ENCODE measurements around the gene KRTAP12-4. TPM values are rescaled to one million over a fixed set of nuclear protein-coding genes. Genes with fewer than 3 reads are reported as not detected.
"Not testable (repeated sequence)": the region's sequence is repeated elsewhere in the genome, so short reads cannot be mapped to it uniquely, and the experiment has no call there.

KRTAP12-4 gene
- total RNA-seq, 1 experiment from 2014 or later = not detected

DNA sequence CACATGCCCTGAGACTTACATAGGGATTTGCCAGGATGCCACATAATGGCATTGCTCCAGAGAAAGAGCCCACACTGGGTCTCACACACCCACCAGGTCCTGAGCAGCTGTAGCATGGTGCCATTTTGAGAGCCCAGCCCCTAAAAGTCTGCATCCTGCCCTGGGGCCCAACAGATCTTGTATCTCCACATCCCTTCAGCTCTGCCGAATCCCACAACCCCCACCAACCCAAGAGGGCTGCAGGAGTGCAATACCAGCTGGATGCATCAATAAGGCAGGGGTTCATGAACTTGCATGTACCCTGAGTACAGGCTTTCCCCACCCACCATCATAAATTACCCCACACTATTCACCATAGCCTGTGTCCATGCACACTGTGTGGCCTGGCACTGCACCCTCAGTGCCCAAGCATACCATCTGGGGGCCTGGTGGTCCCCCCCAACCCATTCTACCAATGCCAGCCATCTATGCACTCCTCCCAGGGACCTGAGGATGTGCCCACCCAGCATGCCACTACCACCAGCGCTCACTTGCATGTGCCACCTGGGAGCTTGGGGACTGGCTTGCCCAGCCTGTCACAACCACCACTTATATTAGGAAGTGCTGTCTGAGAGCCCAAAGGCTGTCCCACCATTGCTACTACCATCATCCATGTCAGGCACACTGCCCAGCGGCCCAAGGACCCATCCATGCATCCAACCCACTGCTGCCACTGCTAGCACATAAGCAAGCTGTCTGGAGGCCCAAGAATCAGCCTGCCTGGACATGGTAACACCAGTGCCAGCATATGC, 16.4 kb upstream of the KRTAP12-4 start:
- H3K9me3 ChIP-seq = peaks cover 14% of the 10 kb centered on the region; the same call in 1 of the 2 replicates
- no peak overlapping the region for H3K4me3 ChIP-seq
- H3K27me3 ChIP-seq = peaks cover 11% of the 10 kb centered on the region
- DNase-seq = no peak
- no peaks in the 10 kb centered on the region for H3K36me3 ChIP-seq

DNA sequence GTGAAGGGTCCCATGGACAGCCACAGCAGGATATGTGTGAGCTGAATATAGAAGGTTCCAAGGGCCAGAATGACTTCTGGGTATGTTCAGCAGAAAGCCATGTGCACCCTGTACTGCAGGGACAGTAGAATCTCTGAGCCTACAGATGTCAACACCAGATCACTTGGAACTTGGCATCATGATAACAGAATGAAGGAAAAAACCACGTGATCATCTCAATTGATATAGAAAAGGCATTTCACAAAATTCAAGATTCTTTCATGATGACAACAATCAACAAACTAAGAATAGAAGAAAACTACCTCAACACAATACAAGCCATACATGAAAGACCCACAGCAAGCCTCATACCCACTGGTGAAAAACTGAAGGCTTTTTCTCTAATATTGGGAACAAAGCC, 13.2 kb upstream of the KRTAP12-4 start:
- Histone ChIP-seq H3K4me3 (no peak overlapping the region), H3K9me3 (peaks cover 14% of the 10 kb centered on the region; the same call in 1 of the 2 replicates), H3K36me3 (no peaks in the 10 kb centered on the region), H3K27me3 (no peaks in the 10 kb centered on the region; the same call in 1 of the 2 replicates)
- DNase-seq = no peak

DNA sequence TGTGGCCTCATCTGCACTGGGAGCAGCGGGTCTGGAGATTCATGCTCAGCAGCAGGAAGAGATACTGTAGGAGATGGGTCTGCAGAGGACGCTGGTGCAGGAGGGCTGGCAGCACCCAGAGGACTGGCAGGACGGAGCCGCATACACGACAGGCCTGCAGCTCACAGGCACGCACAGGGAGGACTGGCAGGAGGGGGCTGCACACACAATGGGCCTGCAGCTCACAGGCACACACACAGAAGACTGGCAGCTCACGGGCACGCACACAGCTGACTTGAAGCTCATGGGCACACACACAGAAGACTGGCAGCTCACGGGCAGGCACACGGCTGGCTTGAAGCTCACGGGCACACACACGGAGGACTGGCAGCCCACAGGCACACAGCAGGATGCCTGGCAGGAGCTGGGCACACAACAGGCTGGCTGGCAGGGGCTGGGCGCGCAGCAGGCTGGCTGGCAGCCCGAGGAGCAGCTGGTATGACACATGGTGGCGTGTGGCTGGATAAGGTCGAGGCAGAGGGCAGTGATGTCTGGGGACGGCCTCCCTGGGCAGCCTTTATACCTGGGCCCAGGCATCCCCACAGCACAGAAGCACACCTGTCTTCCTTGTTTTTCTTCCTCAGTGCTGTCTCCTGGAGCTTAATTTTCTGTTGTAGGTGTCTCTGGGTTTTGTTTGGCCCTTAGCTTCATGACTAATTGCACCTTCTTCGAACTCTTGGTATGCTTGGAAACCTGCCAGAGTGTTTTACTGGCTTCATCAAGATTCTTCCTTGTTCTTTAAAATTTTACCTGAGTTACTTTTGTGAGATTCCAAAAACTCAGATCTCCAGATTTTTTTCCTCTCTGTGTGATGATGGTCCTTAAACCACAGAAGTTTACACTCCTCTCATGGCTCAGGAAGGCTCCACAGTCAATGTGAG, 12.2 kb upstream of the KRTAP12-4 start, which contains the start of gene KRTAP12-2:
Gene KRTAP12-2 (minus strand): TSS at position 527 of the 920 bp plus-strand sequence. CDS start 41 bp downstream, at position 486.
- Histone ChIP-seq H3K9me3 (peaks cover 11% of the 10 kb centered on the region; the same call in 1 of the 2 replicates), H3K36me3 (no peaks in the 10 kb centered on the region), H3K4me3 (no peak within 1 kb of the TSS), H3K27me3 (no peaks in the 10 kb centered on the region; the same call in 1 of the 2 replicates)
- DNase-seq = peak; percentile 86

DNA sequence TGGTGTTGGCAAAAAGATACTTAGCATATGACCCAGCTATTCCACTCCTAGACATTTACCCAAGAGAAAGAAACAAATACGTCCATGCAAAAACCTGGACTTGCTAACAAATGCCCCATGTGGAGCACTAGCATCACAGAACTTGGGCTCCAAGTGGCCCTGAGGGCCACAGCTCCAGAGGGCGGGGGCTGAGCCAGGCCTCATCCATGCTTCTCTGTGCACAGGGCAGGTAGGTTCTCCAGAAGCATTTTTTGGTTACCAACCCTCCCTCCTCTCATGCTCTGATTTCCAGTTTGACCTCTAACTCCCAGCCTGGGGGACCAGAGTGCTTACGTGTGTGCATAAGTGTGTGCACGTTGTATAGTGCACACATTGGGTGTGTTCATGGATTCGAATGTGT, 10.2 kb upstream of the KRTAP12-4 start:
- H3K4me3 ChIP-seq = no peak overlapping the region
- DNase-seq = no peak
- no peaks in the 10 kb centered on the region for H3K36me3 ChIP-seq
- H3K9me3 ChIP-seq = peaks cover 4% of the 10 kb centered on the region; the same call in 1 of the 2 replicates
- no peaks in the 10 kb centered on the region; the same call in 1 of the 2 replicates for H3K27me3 ChIP-seq

DNA sequence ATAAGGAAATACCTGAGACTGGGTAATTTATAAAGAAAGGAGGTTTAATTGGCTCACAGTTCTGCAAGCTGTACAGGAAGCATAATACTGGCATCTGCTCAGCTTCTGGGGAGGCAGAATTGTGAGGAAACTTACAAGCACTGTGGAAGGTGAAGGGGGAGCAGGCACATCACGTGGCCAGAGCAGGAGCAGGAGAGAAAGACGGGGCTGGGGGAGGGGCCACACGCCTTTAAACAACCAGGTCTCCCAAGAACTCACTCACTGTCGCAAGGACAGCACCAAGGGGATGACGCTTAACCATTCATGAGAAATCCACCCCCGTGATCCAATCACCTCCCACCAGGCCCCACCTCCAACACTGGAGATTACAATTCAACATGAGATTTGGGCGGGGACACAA, 7.1 kb upstream of the KRTAP12-4 start:
- H3K4me3 ChIP-seq, H3K27me3 ChIP-seq, DNase-seq, H3K36me3 ChIP-seq, H3K9me3 ChIP-seq: not testable (repeated sequence)

DNA sequence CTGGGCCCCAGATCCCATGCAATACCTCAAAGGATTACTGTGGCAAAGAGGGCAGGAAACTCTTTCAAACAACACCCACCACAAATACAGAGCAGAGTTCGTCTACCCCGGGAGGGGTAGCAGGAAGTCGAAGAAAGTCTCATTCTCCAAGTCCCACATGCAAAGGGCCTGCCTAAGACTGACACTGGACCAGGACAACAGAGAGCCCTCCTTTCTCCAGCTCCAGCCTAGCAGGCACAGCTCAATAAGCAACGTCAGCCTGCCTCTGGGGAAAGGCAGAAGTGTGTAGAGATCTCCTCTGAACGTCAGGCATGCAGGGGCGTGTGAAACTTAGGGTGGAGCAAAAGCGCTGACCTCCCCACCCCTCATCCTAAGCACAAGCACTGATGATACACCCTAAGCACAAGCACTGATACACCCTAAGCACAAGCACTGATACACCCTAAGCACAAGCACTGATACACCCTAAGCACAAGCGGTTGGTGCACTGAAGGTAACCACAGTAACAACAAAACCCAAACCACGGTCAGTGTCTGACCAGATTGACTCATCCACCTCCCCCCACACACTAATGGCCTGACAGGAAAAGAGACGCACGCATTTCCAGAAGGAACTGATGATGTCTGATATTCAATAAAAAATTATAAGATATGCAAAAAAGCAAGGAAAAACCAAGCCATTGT, 4.6 kb upstream of the KRTAP12-4 start:
- DNase-seq = no peak

DNA sequence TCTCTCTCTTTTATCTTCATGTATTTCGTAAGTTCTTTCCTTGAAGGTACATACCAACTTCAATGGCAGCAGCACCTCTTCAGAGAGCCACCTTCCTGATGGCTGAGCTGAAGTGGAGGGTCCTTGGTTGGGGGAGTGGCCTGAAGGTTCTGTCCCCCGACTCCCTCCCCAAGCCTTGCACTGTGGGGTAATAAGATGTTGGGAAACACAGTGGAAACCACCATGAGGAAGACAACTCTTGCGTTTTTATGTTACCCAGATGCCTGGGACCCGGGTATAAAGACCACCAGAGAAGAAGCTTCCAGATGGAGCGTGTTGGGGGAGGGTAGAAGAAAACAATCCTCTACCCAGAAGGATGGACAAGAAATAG, 4.1 kb upstream of the KRTAP12-4 start:
- no peak for DNase-seq
- Histone ChIP-seq H3K27me3 (no peaks in the 10 kb centered on the region), H3K36me3 (no peaks in the 10 kb centered on the region), H3K4me3 (no peak overlapping the region), H3K9me3 (peaks cover 10% of the 10 kb centered on the region)

More for the DNA sequence above, 4.6 kb upstream of the KRTAP12-4 start:
- Histone ChIP-seq H3K9me3 (peaks cover 10% of the 10 kb centered on the region), H3K36me3 (no peaks in the 10 kb centered on the region), H3K27me3 (no peaks in the 10 kb centered on the region), H3K4me3 (no peak overlapping the region)

DNA sequence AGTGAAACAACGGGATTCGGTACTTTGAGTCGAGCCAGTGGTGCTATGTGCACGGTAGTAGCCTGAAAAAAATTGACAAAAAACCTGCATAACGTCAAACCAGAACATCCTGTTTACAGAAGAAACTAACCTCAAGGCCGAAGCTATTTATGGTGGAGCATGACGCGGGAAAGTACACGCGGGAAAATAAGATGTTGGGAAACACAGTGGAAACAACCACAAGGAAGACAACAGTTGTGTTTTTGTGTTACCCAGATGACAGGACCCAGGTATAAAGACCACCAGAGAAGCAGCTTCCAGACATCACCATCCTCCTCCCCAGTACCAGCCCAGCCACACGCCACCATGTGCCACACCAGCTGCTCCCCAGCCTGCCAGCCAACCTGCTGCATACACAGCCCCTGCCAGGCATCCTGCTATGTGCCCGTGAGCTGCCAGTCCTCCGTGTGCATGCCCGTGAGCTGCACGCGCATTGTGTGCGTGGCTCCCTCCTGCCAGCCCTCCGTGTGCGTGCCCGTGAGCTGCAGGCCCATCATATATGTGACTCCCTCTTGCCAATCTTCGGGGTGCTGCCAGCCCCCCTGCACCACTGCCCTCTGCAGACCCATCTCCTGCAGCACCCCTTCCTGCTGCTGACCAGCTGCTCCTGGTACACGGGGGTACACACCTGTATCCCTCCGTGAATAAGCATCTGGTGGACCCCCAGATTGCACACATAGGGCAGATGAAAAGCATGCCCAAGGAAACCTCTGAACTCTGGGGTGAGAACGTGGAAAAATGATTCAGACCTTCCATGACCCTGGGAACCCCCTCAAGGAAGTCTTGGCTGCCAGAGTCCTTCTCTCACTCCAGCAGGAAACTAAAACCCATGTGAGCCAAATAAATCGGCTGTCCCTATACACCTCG, 3.4 kb upstream of the KRTAP12-4 start, which contains the start of gene KRTAP12-3:
Gene KRTAP12-3 (plus strand): TSS at position 298 of the 906 bp plus-strand sequence. CDS start 48 bp downstream, at position 346.
- no peak within 1 kb of the TSS for H3K4me3 ChIP-seq
- H3K9me3 ChIP-seq = peaks cover 10% of the 10 kb centered on the region
- H3K36me3 ChIP-seq = no peaks in the 10 kb centered on the region
- H3K27me3 ChIP-seq = no peaks in the 10 kb centered on the region
- no peak for DNase-seq

DNA sequence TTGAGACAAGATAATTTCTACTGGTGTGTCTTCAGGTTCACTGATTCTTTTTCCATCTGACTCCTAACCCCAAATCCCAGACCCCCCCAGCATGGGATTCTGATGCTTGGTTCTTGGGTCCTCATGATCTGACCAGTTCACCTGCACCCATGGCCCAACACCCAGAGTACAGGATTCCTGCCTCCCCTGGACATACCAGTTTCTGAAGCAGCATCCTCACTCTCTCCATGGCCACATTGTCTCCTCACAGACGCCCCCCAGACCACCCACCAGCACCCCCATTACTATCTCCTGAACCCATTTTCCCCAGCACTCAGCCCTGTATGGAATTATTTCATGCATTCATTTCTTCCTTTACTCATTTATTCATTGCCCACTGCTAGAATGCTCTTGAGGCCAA, 2.4 kb upstream of the KRTAP12-4 start:
- Histone ChIP-seq H3K36me3 (no peaks in the 10 kb centered on the region), H3K4me3 (no peak overlapping the region), H3K9me3 (peaks cover 10% of the 10 kb centered on the region), H3K27me3 (no peaks in the 10 kb centered on the region)
- DNase-seq = no peak

DNA sequence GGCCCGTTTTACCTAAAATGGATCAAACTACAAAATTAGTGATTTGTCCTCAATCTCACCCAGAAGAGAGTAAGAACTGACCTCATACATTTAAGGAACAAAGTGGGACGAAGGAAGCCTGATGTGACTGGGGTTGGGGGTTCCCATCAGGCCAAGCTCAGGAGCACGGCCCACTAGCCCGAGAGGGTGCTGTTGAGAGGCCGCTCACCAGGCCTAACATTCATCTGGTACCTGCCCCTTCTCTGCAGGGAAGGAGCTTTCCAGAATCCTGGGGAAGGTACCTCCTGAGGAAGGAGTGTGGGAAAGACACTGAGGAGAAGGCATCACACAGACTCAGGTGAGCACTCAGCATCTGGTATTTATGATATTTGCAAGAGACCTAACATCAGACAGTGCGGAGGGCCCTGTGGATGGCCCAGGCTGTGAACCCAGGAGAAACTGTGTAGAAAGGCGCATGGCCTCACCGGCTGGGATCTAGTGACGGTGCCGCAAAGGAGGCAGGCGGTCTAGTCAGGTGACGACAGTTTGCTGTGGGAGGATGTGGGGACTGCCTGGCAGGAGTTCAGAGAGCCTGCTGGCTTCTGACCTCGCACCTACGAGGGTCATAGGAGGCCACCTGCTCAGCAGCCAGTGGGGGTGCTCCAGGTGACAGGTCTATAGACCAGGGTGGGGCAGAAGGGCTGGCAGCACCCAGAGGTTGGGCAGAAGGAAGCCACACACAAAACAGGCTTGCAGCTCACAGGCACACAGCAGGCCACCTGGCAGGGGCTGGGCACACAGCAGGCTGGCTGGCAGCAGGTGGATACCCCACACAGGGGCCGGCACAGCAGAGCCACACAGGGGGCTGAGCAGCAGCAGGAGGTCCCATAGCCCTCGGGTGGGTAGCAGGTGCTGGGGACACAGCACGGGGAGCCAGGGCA, 543 bp downstream of the KRTAP12-4 start:
- Histone ChIP-seq H3K36me3 (no peaks in the 10 kb centered on the region), H3K27me3 (no peaks in the 10 kb centered on the region), H3K4me3 (no peak overlapping the region), H3K9me3 (peaks cover 10% of the 10 kb centered on the region)
- DNase-seq = no peak

DNA sequence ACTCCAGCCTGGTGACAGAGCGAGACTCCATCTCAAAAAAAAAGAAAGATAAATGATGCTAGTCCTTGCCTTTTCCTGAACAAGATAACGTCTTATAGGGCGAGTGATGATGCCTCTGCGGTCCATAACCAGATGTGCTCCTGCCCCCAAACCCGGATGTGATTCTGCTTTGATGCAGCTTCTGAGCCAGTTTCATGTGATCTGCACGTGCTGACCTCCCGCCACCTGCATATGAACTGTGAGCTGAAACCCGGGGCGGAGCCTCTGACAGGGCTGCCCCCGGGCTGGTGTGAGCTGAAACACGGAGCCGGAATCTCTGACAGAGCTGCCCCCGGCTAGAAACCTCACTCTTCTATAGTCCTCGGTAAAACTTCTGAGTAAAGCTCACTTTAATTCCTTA, 1.3 kb downstream of the KRTAP12-4 start:
- Histone ChIP-seq H3K36me3 (no peaks in the 10 kb centered on the region), H3K27me3 (no peaks in the 10 kb centered on the region), H3K9me3 (peaks cover 10% of the 10 kb centered on the region), H3K4me3 (no peak overlapping the region)
- DNase-seq = no peak

DNA sequence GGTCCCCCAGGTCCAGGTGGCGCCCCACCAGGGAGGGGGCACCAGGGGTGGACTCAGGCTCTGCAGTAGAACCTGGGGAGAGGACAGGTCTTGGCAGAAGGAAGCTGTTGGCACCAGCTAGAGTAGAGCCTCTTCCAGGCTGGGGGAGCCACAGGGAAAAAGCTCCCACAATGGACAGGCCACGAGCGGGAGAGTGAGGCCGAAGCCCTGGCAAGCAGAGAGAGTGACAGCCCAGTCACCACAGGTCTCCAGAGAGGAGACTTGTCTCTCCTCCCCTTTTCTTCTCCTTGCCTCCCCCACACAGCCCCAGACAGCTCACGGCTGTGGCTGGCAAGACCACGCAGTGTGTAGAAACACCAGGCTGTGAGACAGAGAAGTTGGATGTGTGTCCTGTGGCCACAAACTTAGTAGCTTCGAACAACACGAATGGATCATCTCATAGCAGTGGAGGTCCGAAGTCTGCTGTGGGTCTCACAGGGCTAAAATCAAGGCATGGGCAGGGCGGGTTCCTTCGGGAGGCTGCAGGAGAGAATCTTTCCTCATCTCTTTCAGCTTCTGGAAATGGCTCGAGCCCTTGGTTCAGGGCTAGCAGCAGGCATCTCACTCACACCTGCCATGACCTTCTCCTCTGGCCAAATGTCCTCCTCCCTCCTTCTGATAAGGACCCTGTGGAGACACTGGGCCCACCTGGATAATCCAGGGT, 3.3 kb downstream of the KRTAP12-4 start:
- peaks cover under 1% of the 10 kb centered on the region; the same call in 1 of the 2 replicates for H3K9me3 ChIP-seq
- no peaks in the 10 kb centered on the region for H3K36me3 ChIP-seq
- DNase-seq = no peak
- no peak overlapping the region for H3K4me3 ChIP-seq
- H3K27me3 ChIP-seq = no peaks in the 10 kb centered on the region; the same call in none of the 2 replicates

DNA sequence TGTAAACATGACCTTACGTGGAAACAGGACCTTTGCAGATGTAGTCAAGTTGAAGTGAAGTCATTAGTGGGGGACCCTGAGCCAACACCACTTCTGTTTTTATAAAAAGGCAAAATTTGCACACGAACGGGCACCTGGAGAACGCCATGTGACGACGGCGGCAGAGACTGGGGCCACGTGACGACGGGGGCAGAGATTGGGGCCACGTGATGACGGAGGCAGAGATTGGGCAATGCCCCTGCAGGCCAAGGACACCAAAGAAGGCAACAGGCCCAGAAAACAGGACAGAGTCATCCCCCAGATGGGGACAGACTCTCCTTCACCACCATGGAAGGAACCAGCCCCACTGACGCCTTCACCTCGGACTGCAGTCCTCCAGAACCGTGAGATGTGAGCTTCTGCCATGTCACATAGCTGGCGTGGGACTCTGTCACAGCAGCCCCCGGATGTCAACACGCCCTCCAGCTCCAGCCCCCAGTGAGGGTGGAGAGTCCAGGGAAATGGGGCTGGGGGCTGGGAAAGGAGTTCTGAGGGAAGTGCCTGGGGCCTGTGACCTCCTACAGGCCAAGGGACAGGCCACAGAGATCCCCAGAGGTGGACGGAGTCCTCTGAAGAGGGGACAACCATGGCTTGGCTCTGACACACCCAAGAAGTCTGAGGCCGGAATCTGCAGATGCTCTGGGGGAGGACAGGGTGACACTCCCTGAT, 4.0 kb downstream of the KRTAP12-4 start:
- Histone ChIP-seq H3K4me3 (no peak overlapping the region), H3K27me3 (no peaks in the 10 kb centered on the region; the same call in none of the 2 replicates), H3K36me3 (no peaks in the 10 kb centered on the region), H3K9me3 (peaks cover 3% of the 10 kb centered on the region)
- DNase-seq = no peak

All from MG63 (cell line).